Glomerular visceral epithelial cell (primary cell): ENCODE data around the gene CNIH4.
"Not testable (repeated sequence)": the region's sequence is repeated elsewhere in the genome, so short reads cannot be mapped to it uniquely, and the experiment has no call there.

ENCODE experiments used
- DNase-seq: peaks from one replicate; pipeline ENCODE4 v3.0.0-alpha.2; 2016; ENCODE audit errors: extremely low spot score

The CNIH4 gene

GRCh38 chr1:224356685-224357625 is at the start of gene CNIH4:
Gene CNIH4, plus strand, starts transcription at chr1:224356879. Its CDS starts 46 bp downstream, at chr1:224356925.
- peak; percentile 94 for DNase-seq

- no peak for DNase-seq
These were observed 48.6 kb upstream of the CNIH4 start for GRCh38 chr1:224308064-224308463.

- not testable (repeated sequence) for DNase-seq
These were observed 45.2 kb upstream of the CNIH4 start for GRCh38 chr1:224311503-224311902.

DNA sequence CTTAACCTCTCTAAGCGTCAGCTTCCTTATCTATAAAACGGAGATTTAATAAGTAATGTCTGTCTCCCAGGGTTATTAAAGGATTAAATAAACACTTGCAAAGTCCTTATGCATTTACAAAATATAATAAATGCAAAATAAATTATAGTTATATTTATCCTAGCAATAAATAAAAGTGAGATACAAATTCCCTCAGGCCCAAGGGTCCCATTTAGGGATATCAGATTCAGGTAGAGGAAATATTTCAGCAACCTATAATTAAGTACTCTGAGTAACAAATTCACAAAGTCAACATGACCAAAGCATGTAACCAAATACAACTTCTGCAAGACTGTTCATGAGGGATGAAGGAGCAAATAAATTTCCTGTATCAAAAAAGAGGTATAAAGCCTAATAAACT is 44.7 kb upstream of the CNIH4 start:
- no peak for DNase-seq

DNA sequence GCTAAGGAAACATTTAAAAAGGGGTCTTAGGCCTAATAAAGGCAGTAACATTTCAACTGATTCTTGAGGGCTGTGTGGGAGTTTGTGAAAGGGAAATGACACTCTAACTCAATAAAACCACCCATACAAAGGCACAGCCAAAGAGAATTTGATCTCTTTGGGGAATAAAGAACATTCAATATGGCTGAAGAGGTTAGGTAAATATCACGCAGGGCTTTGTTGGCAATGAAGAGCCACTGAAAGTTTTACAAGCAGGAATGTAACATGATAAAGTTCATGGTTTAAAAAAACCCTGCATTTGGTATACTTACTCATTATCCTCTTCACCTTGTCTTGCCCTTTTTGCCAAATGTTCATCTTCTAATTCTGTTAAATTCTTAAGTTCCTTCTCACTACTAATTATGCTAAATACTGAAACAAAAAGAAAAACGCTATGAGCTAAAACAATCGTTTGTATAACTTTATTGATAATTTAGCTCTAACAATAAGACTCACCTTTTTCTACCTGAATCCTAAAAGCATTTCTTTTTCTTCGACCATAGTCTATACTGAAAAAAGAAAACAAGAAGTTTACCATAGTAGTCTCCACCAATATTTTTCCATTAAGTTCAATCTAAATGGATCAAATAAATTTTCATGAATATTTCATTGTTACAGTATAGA is 39.2 kb upstream of the CNIH4 start:
- no peak for DNase-seq

DNA sequence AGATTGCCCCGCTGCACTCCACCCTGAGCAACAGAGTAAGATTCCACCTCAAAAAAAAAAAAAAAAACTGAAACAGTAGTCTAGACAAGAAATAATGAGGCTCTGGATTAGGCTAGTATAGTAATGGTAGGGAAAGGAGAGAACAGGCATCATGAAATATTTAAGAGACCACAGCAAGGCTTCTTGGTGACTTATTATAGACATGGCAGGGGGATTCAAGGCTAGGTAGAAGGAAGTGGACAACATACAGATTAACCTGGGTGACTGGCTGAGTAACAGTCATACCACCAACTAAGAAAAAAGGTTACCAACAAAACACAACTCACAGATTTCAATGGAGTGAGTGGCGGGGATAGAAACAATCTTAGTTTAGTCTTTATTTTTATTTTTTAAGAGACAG is 35.0 kb upstream of the CNIH4 start:
- no peak for DNase-seq

DNA sequence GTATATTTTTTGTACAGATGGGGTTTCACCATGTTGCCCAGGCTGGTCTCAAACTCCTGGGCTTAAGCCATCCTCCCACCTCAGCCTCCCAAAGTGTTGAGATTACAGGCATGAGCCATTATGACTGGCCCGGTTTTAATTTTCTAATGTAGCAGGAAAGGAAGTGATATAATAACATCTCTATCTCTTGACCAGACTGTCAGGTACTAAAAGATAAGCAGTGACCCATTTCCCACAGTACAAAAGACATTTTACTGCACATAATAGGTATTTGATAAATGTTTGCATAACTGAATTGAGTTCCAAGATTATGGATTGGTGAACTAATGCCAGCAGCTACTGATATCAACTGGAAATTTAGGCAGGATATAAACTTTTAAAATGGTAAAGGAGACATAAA is 30.7 kb upstream of the CNIH4 start:
- no peak for DNase-seq

GRCh38 chr1:224328644-224329043 is 28.0 kb upstream of the CNIH4 start:
- no peak for DNase-seq

GRCh38 chr1:224329484-224329841 is 27.2 kb upstream of the CNIH4 start:
- no peak for DNase-seq

DNA sequence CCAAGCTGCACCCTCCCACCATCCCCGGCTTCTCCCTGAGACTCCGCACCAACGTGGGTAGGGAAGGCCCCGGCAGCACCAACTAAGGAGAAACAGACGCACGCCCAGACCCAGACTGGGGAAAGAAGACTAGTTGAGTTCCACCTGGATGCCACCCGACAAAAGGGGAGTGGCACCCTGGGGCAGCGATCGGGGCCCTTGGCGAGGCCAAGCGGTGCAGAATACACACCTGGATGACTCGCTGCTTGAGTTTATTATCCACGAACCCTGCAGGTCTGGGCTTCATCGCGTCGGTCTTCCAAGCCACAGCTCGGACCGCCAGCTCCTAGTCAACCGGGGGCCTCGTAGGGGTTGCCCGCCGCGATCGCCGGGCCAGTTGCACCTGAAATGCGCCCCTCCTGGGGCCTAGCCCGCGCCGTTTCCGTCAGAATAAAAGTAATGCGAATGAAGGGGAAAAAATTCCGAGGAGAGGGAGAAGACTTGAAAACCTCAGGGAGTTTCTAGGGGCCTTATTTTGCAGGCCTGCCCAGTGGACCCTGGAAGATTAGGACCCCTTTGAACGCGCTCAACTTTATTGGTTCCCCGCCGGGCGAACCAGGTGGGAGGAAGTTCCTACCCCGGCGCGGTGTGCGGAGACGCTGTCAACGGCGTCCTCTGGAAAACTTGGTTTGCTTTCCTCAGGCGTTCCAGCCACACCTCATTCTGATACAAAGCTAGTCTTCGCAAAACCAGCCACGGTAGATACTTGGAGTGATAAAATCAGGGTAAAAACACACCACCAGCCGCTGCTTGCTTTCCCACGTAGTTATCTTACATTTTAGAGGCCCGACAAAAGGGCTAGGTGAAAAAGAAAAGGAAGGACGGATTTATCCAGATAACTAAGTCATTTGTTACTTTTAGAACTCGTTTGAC is 26.6 kb upstream of the CNIH4 start, which contains the start of gene NVL:
Gene NVL, minus strand, starts transcription at position 331 of the 912 bp plus-strand sequence. Its CDS starts 45 bp downstream, at position 286.
- peak; percentile 89 for DNase-seq

GRCh38 chr1:224331326-224331725 is 25.4 kb upstream of the CNIH4 start:
- no peak for DNase-seq

- DNase-seq = no peak
These were observed 24.9 kb upstream of the CNIH4 start for GRCh38 chr1:224331824-224332223.

GRCh38 chr1:224333309-224333926 is 23.3 kb upstream of the CNIH4 start:
- peak; percentile 71 for DNase-seq

DNA sequence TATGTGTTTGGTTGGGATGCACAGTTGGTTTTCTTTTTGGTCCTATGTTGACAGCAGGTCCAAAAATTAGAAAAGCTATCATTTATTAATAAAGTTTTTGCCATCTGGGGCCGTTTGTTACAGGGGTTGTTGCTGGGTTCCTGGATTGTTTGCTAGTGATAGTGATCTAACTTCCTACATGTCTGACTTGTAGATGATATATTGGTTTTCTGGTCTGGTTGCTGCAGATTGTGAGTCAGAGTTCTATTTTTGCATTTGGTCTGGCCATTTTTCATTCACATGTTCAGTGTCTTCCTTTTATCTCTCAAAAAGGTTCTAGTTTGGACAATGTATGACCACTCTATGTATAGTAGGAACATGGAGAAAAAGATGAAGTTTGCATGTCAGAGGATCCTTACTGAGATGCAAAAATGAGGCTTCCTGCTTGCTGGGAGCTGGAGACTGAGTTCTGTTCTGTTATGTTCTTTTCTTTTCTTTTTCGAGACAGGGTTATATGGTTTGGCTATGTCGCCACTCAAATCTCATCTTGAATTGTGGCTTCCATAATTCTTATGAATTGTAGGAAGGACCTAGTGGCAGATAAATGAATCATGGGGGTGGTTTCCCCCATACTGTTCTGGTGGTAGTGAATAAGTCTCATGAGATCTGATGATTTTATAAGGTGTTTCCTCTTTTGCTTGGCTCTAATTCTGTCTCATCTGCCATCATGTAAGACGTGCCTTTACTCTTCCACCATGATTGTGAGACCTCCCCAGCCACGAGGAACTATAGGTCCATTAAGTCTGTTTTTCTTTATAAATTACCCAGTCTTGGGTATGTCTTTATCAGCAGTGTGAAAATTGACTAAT is 22.5 kb upstream of the CNIH4 start:
- DNase-seq = peak; percentile 34

DNA sequence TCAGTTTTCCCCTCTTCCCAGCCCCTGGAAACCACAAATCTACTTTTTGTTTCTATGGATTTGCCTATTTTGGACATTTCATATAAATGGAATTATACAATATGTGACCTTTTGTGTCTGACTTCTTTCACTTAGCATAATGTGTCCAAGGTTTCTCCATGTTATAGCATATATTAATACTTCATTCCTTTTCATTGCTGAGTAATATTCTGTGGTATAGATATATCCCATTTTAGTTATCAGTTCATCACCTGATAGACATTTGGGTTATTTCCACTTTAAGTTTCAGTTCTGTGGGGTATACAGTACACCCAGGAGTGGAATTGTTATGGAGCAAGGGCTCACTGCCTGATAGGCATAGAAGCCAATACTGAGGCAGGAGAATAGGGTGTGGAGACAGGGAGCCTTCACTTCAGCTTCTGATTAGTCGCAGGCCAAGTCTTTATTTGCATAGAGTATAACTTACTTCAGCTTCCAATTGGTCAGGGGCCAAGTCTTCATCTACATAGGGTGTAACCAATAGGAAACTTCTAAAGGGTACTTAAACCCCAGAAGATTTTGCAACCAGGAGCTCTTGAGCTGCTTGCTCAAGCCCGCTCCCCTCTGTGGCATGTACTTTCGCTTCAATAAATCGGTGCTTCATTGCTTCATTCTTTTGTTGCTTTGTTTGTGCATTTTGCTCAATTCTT is 18.4 kb upstream of the CNIH4 start:
- DNase-seq = no peak

DNA sequence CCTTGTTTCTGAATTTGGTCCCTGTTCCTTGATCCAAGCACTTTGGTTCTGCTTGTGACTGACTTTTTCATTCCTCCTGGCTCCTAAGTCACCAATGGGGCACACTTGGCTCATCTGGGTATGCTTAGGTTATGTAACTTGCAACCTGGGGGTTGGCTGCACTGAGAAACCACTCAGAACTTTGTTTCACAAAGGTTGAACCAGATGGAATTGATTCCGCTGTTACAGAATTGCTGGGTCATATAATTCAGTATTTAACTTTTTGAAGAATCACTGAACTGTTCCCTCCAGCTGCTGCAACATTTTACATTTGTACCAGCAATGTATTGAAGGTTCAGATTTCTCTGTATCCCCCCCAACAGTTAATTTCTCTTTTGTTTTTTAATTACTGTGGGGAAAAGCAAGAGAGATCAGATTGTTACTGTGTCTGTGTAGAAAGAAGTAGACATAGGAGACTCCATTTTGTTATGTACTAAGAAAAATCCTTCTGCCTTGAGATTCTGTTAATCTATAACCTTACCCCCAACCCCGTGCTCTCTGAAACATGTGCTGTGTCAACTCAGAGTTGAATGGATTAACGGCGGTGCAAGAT is 17.1 kb upstream of the CNIH4 start:
- DNase-seq = no peak

DNA sequence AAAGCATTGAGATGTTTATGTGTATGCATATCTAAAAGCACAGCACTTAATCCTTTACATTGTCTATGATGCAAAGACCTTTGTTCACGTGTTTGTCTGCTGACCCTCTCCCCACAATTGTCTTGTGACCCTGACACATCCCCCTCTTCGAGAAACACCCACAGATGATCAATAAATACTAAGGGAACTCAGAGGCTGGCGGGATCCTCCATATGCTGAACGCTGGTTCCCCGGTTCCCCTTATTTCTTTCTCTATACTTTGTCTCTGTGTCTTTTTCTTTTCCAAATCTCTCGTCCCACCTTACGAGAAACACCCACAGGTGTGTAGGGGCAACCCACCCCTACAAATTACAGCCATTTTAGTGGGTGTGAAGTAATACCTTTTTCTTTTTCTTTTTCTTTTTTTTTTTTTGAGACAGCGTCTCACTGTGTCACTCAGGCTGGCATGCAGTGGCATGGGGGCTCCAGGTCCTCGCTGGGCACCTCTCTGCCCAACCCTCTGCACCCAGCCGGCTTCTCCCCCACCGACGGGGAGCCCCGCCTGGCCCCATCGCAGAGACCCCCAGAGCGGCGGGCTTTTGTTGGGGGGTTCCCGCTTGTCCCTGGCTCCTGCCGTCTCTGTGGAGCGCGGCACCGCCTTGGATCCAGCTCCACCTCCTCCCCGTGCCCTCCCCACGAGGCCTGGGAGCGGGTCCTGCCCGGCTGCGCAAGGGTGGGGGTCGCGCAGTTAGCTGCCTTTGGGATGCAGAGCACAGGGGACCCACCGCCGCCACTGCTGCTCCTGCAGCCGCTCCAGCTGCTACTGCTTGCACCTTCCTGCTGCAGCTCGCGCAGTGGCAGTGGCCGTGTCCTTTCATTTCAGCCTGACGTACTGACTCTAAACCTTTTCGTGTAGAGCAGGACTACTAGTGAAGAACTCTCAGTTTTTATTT is 16.0 kb upstream of the CNIH4 start:
- DNase-seq = not testable (repeated sequence)

DNA sequence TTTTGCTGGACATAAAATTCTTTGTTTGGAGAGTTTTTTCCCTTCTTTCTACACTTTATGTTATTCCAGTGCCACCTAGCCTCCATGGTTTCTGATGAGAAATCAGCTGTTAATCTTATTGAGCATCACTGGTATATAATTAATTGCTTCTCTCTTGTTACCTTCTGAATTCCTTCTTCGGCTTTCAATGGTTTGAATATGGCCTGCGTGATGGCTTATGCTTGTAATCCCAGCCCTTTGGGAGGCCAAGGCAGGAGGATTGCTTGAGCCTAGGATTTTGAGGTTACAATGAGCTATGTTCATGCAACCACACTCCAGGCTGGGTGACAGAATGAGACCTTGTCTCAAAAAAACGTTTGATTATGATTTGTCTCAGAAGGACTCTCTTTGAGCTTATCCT is 13.0 kb upstream of the CNIH4 start:
- no peak for DNase-seq
